Stimulated activated CD4-positive, alpha-beta T cell treated with anti-CD3 and anti-CD28 coated beads, Interleukin-2, amount 100 ng/mL, for 48 hours (primary cell): ENCODE results near the gene UFL1.

Experiments used
- DNase-seq, 2 donors: peaks; one replicate each; pipeline ENCODE4 v3.0.0-alpha.2; 2020

Gene UFL1

GRCh38 chr6:96576221-96576620, 54.6 kb downstream of the UFL1 start:
- no peak for DNase-seq

GRCh38 chr6:96582021-96582420, 60.4 kb downstream of the UFL1 start:
- no peak for DNase-seq

DNA sequence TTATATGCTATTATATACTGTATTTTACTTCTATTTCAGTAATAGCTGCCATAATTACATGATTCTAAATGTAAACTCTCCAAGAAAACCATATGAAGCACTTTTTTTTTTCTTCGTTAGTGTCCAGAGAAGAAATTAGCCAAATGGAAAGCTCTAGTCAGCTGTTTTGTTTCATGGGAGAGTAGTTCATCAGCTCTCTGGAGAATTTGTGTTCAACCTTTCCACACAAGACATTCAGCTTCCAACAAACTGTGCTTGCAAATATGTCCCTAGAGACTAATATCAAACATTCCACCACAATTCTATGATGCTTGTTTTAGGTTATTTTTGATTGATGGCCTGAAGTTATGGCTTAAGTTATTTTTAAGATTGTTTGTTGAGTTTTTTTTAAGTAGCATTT, 60.8 kb downstream of the UFL1 start:
- no peak for DNase-seq

DNA sequence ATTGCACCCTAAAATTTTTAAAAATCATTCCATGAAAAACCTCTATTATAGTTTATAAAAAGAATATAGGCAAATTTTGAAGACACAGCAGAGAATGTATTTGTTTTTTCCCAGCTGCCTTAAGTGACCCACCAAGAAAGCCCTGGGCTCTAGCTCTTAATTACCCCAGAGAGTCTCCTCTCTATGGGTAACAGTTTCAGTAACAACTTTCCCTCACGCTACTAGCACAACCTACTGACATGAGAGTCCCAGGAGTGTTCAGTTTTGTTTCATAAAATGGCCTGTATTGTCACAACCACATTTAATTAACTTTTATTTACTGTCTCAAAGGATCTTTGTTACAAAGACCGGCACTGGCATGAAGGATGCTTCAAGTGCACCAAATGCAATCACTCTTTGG, 82.8 kb downstream of the UFL1 start:
- no peak for DNase-seq
